NCI-H1930 (cell line): ENCODE data around the gene BRSK2.

ENCODE experiments used
- DNase-seq, 2 experiments: peaks; one replicate each; lab custom pipeline; 2025; lab: John Stamatoyannopoulos, UW

Gene BRSK2

DNA sequence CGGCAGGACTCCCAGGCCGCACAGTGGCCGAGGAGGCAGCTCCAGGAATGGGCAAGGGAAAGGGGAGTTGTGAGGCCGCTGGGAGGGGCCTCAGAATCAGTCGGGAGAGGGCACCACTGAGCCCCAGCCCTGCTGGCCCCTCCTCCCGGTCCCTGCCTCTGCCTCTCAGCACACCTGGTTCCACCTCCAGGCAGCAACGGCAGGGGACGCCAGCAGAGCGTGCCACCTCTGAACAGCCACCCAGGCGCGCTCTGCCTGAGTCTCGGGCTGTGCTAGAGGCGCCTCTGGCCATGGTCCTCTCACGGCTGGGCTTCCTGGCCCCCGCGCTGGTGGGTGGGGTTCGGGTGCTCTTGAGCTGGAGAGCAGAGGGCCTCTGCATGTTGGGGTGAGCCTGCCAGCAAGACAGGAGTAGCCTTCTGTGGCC lies 63.9 kb downstream of the BRSK2 start:
- no peak for DNase-seq

DNA sequence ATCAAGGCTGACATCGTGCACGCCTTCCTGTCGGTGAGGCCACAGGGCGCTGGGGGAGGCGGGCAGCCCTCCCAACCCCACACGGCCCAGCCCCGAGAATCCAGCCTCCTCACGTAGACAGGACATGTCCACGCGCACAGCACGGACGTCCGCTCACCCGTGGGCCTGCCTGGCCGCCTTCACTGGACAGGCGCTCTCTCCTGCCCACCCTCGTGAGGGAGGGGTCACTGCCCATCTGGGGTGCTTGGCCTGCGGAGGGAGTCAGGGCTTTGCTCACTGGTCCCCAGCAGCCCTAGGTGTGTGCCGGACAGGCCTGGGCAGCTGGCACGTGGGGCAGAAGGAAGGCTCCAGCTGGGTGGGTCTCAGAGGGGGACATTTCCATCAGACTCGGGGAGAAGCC lies 64.8 kb downstream of the BRSK2 start:
- no peak for DNase-seq

DNA sequence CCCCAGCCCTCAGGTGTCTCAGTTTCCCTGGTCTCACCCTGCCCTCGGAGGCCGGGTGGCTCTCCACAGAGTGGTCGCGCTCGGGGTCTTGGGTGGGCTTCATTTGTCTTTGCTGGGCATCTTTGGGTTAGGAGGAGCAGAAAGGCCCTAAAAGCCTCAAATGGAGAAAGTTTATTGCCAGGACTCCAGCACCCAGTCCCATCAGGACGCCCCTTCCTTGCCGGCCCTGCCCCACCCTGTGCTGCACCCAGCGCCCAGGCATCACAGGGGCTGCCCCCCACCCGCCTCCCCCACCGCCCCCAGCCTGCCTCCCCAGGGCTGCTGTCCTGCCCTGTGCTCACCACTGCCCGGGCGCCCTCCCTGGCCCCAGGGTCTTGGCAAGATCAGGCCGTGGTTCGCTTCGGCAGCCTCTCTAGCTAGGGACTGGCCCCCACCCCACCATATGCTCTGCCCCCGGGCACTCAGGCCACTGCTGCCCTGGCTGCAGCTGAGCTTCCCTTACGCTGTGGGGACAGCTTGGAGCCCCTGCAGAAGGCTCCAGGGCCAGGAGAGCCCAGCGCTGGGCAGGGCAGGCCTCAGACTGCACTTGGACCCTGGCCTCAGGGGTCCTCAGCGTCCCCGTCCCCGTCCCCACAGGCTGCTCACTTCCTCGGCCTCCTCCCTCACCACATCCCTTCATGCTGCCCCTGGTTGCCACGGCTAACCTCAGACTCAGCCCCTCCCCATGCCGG lies 65.5 kb downstream of the BRSK2 start:
- DNase-seq, result no peak

DNA sequence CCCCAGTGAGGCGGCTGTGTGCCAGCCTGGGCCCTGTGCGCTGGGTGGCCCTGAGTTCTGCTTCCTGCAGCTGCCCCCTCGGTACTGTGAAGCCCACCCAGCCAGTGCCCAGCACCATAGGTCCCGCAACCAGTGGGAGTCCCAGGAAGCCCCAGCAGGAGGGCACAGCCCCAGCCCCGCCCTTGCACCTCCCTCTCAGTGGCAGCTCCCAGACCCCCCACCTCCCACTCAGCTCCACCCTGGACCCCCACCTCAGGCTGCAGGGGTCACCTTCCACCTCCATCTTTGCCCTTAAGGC lies 66.0 kb downstream of the BRSK2 start:
- DNase-seq, result no peak

DNA sequence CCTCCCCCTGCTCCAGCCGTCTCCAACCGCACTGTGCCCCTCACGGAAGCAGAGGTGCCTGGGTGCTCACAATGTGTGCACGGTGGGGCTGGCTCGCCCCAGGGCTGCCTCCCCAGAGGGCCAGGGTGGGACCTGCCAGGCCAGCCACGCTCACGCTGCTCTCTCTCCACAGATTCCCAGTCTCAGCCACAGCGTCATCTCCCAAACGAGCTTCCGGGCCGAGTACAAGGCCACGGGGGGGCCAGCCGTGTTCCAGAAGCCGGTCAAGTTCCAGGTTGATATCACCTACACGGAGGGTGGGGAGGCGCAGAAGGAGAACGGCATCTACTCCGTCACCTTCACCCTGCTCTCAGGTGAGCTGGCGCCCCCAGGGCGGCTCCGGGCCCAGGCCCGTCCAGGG lies 66.4 kb downstream of the BRSK2 start:
- DNase-seq, result no peak

DNA sequence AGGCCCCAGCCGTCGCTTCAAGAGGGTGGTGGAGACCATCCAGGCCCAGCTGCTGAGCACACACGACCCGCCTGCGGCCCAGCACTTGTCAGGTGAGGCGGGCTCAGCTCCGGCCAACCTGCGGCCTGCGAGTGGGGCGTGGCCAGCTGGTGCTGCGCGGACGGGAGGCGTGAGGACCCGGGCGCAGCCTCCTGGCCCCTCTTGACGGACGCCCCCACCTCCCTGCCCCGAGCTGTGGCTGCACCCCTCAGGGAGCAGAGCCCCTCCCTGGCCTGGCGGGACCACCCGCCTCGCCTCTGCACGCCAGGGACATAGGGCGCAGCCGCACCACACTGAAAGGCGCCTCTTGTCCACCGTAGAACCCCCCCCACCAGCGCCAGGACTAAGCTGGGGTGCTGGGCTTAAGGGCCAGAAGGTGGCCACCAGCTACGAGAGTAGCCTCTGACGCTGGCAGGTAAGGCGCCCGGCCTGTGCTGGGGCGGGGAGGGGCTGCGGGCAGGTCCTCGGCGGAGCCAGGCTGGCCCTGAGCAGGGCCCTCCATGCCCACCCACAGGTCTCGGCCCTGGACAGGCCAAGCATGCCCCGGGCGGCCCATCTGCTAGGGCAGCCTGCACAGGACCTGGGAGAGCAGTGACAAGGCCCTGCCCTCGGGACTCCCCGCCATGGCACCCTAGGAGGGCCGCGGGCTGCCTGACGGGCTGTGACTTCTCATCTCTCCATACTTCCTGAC lies 67.0 kb downstream of the BRSK2 start:
- no peak for DNase-seq

DNA sequence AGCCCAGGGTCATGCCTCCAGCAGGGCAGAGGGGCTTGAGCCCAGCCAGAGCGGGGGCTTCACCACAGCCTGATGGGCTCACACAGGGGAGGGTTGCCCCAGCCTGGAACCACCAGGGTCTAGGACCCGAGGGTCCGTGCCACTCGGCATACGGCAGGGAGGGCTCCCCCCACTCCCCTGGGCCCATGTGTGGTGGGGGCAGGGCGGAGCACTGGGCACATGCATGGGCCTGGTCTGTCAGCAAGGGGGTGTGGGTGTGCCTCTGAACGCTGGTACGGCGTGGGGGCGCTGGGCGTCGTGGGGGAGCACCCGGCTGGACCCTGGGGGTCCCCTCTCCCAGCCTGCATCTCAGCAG lies 67.6 kb downstream of the BRSK2 start:
- no peak for DNase-seq

DNA sequence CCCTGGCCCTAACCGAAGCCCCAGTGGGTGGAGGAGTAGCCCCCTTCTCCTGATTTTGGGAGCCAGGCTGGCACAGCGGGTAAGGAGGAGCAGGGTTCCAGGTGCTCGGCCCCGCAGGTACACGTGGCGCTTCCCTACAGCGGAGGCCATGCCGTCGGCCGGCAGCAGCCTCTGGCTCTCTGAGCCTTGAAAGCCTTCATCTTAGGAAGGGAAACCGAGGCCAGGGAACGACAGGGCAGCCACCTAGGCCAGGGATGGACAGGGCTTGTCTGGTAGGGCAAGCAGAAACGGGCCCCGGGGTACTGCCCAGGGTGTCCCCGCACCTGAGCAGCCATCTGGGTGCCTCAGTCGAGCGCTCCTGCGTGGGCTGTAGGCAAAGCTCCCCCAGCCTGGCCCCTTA lies 68.1 kb downstream of the BRSK2 start:
- DNase-seq, result no peak

DNA sequence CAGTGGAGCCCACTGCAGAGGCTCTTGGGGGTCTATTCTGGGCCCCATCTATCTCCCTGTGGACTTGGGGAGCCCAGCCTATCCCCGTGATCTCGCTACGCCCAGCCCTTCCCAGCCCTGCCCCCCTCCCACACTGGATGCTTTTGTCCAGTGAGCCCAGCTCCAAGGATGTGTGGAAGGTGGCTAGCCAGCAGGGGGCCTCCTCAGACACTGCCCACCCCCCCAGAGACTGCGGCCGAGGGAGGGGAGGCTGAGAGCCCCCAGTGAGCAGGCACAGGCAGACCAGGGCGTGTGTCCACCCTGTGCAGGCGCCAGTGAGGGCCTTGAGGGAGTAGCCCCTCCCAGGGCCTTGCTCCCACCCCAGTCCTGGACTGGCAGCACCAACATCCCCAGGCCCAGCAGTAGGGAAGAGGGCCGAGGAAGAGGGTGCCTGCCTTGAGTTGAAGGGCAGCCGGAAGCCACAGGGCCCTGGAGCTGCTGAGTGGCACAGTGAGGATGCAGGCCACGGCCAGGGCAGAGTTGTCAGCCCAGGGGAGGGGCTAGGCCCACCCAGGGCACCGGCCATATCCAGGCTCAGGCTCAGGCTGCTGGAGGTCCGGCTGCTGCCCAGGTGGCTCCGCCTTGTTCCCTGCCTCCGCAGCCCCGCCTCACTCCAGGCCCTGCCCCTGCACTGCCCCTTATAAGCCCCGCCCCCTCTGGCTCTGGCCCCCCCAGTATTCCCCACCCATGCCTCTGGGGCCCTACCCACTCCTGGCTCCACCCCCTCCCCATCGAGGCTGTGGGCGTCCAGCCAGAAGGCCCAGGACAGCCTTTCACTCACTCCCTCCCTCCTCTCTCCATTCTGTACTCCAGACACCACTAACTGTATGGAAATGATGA lies 68.8 kb downstream of the BRSK2 start:
- DNase-seq, result no peak

DNA sequence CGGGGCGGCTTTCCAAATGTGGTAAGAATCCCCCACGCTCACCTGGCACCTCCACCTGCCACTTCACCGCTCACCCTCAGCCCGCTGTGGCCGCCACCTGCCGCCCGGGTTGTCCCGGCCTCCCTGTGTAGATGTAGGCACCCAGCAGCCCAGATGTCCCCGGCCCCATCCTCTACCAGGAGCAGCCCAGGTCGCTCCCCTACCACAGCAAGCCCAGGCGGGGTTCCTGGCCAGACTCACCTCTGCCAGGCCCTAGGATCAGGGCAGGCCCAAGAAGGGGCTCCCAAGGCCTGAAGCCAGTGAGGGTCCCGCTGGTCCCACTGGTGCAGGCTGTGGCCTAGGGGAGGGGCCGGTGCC lies 69.5 kb downstream of the BRSK2 start:
- DNase-seq, result no peak

DNA sequence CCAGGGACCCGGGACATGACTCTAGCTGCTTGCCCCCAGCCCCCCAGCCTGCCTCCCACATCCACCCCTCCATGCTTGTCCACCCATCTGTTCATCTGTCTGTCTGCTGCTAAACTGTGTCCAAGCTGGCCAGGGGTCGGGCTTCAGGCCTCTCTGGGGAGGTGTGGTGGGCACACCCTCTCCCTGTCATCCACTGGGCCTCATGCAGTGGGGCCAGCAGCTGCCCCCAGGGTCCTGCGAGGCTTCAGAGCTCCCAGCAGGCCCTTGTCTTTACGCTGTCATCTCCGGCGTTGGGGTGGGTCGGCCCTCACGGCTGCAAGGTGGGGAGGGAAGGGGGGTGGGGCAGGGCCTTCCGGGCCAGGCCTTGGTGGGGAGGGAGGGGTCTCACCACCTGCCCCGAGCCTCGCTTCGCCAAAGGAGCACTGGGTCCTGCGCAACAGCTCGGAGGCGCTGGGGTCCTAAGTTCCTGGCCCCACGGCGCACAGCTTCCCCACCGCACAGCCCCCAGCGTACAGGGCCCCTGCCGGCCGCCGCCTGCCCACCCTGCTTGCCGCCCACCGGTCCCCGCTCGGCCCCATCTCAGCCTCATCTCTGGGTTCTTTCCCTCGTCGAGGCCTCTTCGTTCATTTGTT lies 70.1 kb downstream of the BRSK2 start:
- no peak for DNase-seq

DNA sequence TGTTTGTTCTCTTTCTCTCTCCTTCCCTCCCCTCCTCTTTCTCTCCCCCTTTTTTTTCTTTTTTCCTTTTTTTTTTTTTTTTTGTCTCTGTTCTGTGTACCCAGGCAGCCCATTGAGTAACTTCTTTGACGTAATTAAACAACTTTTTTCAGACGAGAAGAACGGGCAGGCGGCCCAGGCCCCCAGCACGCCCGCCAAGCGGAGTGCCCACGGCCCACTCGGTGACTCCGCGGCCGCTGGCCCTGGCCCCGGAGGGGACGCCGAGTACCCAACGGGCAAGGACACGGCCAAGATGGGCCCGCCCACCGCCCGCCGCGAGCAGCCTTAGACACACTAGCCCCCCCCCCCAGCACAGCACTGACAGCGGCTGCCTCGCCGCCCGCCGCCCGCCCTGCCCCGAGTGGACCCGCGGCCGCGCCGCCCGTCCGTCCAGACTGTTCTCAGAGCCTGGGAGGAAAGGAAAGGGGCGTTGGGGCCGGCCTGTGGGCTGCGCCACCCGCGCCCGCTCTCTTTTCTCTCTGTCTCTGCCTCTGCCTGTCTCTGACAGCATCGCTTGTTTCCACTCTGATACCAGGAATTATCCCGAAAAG lies 70.8 kb downstream of the BRSK2 start:
- no peak for DNase-seq

DNA sequence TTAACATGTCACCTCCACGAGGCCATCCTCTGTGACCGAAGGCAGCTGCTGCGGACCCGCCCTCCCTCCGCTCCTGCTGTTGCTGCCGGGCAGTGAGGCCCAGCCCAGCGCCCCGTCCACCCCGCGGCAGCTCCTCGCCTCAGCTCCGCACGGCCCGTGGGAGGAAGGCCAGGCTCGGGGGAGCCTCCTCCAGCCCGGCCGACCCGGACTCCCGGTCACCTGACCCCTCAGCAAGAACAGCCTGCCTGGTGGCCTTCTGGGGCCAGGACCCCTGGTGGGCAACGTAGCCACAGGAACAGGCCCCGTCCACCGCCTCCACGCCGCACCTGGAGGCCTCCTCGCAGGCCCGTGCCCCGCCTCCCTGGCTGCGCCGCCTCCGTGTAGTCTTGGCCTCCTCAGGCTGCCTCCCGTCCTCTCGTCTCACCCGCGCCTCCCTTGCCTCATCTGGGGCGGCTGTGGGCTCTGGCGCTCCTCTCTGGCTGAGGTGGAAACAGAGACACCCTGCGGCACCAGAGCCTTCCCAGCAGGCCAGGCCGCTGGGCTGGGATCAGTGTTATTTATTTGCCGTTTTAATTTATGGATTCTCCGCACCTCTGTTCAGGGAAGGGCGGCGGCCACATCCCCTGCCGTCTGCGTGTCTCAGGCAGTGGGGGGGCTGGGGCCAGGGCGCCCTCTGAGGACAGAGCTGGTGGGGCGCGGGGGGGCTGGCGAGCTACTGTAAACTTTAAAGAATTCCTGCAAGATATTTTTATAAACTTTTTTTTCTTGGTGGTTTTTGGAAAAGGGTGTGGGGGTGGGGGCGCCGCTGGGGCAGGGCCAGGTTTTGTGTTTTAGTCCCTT lies 71.5 kb downstream of the BRSK2 start:
- DNase-seq, result no peak

DNA sequence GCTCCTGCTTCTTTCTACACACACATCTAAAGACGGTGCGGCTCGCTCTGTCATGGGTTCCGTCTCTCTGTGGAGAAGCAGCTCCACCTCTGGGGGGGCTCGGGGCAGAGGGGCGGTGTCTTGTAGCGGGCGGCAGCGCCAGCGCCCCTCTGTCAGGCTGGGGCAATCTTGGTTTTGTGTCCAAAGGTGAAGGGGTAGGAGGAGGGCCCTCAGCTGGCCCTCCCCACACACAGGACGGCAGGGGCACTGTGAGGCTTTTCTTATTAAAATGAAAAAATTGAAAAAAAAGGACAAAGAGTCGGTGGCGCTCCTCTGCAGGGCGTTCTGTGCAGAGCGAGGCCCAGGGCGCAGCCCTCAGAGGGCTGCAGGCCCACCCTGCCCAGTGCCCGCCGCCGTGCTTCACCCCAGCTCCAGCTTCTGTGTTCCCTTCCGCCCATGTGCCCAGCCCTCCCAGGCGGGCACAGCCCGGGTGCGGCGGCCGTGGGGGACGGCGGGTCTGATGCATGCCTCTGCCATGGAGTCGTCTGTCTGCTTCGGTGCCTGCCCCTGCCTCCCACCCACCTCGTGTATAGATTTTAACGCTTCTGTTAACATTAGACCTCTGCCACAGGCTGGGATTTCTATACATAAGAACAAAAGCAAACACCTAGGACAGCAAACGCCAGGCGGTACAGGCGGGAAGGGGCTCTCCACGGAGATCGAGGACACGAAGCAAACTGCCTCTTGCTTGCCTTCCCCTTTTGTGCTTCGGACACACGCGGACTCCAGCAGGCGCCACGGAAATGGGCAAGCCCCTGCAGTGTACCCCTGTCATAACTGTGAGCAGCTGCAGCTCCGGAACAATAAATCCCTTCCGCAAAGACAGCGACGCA lies 72.3 kb downstream of the BRSK2 start:
- DNase-seq, result no peak

DNA sequence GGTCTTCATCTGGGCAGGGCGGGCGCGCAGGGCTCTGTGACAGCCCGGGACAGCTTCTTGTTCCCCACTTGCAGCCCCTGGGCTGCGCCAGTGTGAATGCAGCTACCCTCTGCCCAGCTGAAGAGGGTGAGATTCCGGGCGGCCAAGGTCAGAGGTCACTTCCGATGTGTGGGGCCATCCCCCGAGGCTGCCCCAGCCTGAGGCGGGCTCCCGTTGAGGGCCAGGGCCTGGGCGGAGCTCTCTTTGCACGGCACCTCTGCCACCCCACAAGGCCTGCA lies 72.9 kb downstream of the BRSK2 start:
- DNase-seq, result no peak

DNA sequence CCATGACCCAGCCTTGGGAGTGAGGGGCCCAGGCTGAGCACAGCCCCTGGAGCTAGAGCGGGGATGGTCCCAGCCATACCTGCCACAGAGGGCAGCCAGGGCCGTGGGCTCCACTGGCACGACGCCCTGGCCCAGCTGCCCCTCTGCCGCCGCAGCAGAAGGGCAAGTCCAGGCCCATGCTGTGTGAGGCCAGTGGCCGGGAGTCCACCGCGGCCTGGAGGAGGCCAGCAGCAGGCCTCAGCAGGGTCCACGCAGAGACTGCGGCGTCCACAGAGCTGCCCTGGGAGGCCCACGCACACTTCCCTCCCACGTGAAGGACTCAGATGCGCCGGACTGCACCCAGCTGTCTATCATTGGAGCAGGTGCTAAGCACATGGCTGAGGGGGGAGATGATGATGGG lies 73.3 kb downstream of the BRSK2 start:
- DNase-seq, result no peak

DNA sequence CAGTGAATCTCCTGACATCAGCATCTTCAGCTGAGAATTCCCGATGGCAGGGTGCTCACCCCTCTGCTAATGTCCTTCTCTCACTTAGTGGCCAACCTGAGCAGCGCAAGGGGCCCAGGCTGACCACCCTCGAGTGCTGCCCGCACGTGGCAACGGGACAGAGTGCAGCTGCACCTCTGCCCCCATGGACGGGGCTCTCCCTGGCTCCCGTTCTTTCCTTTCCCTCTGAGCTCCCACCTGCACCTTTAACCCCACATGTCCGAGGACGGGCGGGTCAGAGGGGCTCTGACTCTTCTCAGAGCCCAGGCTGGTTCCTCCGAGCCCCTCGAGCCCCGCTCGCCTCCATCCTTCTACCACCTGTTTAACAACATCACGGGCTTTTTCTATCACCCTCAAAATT lies 77.0 kb downstream of the BRSK2 start:
- DNase-seq, result no peak

DNA sequence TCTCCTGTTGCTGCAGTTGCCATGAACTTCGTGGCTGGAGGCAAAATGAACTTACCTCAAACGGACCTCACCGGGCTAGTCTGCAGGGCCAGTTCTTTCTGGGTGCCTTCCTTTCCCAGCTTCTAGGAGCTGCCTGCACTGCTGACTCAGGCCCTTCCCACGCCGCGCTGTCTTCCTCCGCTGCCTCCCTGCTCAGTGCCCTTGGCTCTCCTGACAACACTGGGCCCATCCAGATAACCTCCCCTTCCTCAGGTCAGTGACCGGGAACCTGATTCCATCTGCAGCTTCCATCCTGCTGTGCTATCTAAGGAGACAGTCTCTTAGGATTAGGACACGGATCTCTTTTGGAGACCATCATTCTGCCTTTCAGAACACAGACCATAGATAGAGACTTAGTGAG lies 77.5 kb downstream of the BRSK2 start:
- DNase-seq, result no peak

DNA sequence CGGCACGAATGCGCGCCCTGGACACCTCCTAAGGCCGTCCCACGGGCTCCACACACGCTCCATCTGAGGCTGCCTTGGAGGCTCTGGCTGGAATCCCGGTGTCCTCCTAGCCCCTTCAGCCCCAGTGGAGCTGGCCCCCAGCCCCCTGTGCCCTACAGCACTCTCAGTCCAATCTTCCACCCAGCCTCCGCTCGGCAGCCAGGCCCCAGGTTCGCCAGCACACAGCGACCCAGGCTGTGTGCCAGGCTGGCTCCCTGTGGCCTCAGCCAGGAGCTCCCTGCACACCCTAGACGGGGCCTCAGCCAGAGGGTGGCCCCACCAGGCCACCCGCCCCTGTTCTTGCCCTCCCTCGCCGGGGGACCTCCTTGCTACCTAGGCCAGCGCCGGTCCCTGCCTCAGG lies 78.3 kb downstream of the BRSK2 start:
- no peak for DNase-seq

DNA sequence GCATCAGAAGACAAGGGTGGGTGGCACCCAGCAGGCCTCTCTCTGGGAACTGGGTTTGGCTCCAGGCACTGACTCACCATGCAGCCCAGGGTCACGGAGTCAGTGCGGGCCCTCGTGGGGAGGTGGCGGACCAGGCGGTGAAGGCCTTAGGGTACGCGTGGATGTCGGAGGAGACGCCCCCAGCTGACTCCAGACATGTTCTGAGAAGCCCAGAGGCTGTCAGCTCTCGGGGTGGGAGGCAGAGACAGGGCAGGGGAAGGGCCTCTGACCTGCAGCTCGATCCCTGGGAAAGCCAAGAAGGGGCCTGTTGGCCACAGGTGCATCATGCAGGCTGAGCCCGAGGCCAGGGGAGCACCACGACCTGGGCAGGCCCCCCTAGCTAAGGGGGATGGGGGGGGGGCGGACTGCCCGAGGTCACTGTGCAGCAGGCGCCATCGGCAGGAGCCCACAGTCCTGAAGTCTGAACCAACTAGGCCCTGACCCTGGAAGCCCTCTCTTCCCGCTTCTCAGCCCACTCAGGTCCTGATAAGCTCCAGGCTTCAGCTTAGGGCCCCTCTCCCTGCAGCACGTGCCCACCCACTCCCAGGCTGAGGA lies 78.8 kb downstream of the BRSK2 start:
- no peak for DNase-seq
